Globus pallidus (tissue), 1 donor: ENCODE results near the gene MEGF10.
A peak's percentile ranks its signal among the peaks of the same experiment; 100 is the strongest.

Source experiments
- DNase-seq: peaks from one replicate; pipeline ENCODE4 v3.0.0-alpha.2; 2015; ENCODE audit warnings: low spot score

The MEGF10 gene

DNA sequence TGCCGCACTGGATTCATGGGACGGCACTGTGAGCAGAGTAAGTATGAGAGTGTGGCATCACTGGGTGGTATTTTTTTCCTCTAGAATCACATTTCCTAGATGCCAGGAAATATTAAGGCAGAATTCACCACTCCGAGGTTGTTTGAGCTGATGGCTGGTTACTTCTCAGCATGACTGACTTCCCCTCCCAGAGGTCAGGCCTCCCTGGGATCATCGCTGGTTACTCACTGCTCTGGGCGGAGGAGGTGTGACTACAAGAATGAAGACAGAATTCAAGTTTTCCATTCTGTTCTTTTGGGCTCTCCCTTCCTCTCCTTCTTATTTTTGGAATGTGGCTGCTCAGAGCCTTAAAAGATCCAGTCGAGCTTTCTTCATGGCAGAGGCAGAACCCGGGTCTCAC lies 150.2 kb downstream of the MEGF10 start:
- no peak for DNase-seq

DNA sequence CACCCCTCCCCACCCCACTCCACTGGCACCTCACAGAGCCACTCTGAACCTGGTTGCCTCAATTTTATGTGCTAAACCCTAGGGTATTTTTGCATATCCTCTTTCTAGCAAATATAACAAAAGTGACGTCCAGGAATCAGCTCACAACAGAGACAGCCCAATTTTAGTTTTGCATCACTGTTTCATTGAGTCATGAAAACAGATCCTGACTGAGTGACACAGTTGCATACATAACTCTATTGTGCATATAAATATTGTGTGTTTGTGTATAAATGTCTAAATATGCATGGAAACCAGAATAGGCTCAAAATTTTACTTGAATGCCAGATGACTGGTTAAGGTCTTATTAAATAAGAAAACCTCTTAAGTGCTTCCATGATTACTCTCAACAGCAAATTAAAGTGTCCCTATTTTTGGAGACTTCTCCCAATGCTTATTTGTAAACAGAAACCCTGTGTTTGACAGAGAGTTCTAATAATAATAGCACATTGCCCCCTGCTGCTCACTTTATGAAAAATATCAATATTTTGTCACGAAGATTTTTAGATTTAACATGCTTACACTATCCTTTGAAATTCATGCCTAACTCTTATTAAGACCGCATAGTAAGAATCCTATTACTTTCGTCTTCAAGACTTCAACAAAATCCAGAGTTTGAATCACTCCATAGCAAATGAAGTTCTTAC lies 151.3 kb downstream of the MEGF10 start:
- DNase-seq, result peak; percentile 74

DNA sequence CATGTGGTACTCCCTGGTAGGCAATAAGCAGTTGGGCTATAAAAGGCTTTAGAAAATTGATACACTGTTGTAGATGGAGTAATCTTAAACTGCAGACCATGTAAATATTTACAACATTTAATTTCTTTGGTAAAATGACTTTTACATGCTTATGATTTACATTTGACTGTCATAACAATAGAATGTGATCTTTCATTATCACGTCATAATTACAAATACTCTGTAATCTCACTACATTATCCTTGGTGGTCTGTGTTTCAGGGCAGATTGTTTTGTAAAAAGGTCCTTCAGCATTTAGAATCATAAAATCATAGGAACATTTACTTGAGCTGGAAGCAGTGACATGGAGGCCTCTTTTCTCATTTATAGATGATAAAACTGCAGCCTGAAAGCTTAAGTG lies 153.6 kb downstream of the MEGF10 start:
- no peak for DNase-seq

DNA sequence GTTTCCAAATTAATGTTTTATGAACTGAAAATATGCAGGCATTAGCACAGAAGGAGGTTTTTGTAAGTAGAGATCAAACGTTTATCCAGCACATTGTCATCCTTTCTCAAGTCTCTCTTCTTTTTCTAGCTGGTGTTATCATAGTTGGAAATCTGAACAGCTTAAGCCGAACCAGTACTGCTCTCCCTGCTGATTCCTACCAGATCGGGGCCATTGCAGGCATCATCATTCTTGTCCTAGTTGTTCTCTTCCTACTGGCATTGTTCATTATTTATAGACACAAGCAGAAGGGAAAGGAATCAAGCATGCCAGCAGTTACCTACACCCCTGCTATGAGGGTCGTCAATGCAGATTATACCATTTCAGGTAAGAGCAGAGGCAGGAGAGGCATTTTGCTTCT lies 154.7 kb downstream of the MEGF10 start:
- DNase-seq, result no peak

DNA sequence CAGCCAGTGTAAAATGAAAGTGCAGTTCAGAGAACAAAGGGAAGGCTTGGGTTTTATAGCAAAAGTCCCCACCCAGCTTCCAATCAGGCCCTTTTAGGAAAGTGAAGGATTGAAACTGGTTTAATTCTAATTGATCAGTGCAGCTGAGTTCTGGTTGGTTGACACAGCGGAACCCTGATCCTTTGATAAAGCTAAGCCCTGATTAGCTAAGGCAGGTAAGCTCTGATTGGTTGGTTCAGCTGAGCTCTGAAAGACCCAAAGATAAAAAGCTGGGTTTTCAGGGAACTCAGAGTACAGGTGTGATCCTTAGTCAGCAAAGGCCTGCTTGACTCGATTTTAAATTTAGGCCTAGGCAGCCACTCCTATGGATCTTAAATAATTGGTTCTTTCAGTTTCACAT lies 156.0 kb downstream of the MEGF10 start:
- no peak for DNase-seq

DNA sequence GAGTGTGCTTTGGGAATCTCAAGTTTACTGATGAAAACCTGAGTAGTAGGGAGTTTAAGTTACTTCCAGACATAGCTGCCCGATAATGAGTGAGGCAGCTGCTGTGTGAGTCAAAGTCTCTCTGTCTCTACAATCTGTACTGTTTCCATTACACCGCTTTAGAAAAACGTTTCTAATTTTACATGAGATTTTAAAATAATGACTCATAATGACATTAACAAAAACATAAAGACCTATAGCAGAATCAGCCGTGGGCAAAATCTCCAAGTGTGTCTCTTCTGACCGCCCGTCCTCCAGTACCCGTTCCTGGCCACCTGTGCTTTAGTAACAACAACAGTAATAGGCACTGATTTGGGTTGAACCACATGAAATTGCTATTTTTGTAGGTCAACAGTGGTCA lies 157.2 kb downstream of the MEGF10 start:
- no peak for DNase-seq

DNA sequence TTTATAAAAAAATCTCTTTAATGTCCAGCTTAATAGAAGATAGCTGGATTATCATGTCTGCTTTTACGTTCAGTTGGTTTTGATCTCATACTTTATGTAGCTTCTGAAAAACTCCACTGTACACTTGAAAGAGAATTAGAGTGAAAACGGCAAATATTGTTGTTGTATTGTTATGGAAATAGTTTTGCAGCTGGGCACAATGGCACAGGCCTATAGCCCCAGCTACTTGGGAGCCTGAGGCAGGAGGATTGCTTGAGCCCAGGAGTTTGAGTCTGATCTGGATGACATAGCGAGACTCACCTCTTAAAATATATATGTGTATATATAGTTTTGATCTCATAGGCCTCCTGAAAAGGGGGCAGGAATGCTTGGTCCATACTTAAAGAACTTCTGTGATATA lies 159.4 kb downstream of the MEGF10 start:
- DNase-seq, result no peak

DNA sequence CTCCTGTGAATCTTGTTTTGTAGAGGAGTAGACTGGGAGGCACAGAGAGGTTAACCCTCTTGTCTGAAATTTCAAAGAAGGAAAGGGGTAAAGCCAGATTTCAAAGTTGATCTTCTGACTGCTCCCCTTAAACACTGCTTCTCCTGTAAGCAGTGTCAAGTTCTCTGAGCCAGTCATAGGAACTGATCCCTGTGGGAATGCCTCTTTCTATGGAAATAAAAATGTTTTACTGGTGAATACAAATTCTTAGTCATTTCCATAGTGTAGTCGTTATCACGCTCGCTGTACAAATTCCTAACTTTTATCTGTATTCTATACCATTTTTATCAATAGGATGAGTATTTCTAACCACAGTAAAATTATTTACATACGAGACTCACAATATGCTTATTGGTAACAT lies 160.5 kb downstream of the MEGF10 start:
- no peak for DNase-seq

DNA sequence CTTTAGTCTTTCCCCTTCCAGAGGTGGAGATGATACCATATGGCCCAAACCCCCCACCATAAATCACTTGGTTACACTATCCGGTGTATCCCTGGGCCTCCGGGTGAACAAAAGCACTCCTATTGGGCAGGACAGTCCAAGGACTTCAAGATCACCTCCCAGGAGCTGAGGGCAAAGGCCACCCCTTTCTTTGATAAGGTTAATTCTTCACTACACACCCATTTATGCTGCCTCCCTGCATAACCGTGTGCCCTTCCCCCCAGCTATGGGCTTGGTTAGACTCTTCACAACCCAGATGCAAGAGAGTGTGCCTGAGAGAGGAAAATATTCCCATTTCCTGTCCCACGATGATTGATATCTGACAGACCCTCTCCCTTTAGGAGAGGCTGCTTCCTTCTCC lies 162.0 kb downstream of the MEGF10 start:
- no peak for DNase-seq

DNA sequence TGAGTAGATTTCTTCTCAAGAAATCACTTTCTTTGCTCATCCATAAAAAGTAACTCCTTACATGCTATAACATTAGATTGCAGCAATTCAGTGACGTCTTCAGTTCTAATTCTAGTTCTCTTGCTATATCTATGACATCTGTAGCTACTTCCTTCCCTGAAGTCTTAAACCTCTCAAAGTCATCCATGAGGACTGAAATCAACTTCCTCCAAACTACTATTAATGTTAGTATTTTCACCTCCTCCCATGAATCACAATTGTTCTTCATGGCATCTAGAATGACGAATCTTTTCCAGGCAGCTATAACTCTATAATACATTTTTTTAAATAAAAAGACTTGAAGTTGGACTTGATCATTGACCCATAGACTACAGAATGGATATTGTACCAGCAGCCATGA lies 180.6 kb downstream of the MEGF10 start:
- no peak for DNase-seq

DNA sequence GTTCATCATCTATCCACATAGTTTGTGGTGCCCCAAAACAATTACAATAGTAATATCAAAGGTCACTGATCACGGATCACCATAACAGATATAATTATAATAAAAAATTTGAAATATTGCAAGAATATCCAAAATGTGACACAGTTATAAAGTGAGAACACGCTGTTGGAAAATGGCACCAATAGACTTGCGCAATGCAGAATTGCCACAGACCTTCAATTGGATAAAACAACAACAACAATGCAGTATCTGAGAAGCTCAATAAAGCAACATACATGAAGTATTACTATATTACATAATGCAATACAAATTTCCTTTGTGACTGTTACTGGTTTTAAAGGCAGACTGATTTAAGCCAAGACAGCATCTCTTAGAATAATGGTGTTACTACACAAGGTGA lies 182.1 kb downstream of the MEGF10 start:
- no peak for DNase-seq

DNA sequence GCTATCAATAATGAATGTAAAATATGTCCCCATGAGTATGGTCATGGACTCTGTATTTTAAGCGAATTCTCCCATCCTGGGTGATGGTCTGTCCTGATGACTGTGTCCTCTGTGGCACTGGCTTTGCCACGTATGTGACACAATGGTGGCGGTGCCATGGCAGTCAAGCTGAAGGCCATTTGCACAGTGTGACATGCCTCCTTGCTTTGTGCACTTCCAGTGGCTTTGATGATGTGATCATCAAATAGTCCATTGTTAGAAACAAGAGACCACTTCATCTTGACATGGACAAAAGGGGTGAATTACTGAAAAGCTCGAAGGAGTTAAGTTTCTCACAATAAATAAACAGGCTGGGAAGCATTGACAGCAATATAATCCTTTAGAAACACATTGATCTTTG lies 195.9 kb downstream of the MEGF10 start:
- DNase-seq, result peak; percentile 51

DNA sequence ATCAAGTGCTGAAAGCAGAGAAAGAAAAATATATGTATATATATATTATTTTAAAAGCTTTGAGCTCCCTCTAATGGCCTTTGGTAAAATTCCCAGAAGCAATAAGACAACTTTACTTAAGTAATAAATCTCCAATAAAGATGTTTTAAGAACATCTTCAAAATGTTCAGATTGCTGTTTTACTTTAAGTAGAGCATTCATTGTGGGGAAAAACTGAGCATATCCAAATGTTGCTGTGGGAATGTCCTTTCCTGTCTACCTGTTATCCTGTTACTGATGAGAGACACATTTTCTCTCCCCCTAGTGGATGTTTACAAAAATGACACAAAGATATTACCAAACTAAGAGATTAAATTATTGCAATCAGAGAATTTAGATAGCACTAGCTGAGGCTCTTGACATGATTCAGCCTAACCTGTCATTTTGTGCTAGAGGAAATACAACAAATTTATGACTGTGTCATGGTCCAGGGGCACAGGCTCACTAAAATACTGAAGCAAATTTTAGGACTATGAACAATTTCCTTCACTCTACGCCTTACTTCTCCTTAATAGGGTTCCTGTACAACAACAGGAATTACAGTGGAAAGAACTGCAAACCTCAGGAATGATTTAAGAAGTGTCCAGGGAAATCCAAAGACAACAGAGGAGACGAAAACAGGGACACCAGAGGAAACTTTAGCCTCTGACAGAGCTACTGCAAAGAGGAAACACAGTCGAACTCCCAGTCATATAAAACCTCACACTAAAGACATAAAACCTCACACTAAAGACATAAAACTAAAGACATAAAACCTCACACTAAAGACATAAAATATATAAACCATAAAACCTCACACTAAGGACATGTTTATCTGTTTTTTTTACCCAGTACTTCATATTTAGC lies 202.5 kb downstream of the MEGF10 start:
- DNase-seq, result peak; percentile 68

DNA sequence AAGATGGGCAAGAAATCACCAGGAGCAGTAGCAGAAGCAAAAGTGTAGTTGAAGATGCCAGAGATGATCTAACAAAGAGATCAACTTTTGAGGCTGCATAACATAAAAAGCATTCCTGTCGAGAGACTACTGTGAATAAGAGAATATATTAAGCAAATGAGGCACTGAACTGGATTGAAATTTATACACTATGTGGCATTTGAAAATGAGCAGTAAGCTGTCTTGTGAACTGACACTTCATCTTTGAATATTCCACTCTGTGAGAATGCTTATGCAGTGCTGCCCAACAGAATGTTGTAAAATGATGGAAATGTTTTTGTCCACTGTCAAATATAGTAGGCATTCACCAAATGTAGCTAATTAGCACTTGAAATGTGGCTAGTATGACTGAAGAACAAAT lies 208.0 kb downstream of the MEGF10 start:
- no peak for DNase-seq

DNA sequence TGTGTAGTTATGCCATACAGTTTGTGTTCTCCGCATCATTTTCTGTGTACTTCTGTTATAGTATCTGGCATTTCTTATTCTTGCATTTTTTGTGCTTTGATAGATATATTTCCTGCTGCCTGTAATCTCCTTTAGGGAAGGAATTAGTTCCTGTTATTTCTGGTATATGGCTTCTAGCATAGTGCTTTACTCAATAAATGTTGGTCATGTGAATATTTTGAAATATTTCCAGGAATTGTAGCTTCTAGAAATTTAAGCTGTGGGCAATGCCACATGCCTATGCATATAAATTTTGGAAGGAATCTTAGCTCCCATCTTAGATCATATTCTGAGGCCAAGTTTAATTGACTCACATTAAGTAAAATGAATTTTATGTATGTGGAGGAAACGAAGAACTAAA lies 215.3 kb downstream of the MEGF10 start:
- DNase-seq, result no peak

DNA sequence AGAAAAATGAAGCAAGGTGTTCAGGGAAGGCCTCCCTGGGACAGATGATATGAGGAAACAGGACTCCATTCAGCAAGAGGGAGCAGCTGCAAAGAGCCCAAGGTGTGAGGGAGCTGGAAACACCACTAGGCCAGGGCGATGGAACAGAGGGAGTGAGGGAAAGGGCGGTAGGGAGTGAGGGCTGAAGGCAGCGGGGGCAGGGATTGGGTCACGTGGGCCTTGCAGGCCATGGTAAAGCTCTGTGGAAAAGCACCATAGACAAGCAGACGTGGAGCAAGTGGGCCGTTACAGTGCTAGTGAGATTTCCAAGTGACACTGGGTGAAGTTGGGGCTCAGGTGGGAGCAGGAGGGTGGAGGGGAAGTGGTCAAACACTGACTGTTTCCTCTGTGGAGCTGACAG lies 216.0 kb downstream of the MEGF10 start:
- no peak for DNase-seq

DNA sequence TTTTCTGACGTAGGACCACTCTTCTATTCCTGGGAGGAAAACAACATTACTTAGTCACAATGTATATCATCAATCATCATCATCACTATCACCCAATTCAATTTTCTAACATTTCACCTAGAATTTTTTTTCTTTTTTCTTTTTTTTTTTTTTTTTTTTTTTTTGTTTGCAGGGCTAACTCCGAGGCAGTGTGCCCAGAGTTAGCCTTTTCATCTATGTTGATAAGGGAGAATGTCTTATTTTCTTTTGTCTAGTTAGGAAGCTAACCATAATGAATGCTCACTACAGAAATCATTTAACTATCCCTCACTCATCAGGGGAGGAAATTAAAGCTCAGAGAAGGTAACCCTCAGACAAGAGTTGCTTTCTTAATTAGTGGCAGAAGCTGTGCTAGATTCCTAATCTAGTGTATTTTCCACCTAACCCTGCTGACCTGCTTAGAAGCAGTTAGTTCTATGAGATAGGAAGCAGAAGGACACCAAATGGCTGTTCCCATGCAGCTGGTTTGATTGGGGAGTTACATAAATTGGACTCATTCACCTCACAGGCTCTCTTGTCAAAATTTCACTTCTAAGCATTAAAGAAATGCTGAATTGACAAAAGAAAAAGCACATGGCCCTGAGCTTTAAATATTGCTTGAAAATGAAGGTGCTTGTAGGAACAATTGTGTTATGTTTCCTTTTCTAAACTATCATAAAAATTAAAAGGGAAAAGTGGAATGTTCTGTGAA lies 218.2 kb downstream of the MEGF10 start:
- no peak for DNase-seq
